Endothelial cell of umbilical vein (primary cell): ENCODE measurements around the gene MAML3. TPM values are rescaled to one million over a fixed set of nuclear protein-coding genes. Genes with fewer than 3 reads are reported as not detected.

Experiments used
- BruUV-seq: library from RNA; stranded (reverse); fragments of 400-500 nt; replicated peaks from 2 replicates; lab custom pipeline; 2021; lab: Mats Ljungman, UMichigan
- CTCF ChIA-PET: fragments of 300-600, 350-600 bp; sonication (Branson Sonifier 250); formaldehyde crosslinking; loops from one replicate; lab custom pipeline; 2021; ENCODE audit warnings: antibody characterized with exemption, inconsistent platforms; lab: Charles Lee
- POLR2A ChIA-PET: fragments of 300-600, 350-600 bp; sonication (Branson Sonifier 250); formaldehyde crosslinking; loops from one replicate; lab custom pipeline; 2021; ENCODE audit warnings: antibody characterized with exemption, inconsistent platforms; lab: Charles Lee
- DNase-seq: peaks from one replicate; pipeline ENCODE4 v3.0.0-alpha.2; 2011; ENCODE audit warnings: low read depth, low spot score
- FAIRE-seq: peaks from 2 replicates; lab custom pipeline; 2011; peaks lifted over from hg19 to GRCh38; lab: Jason Lieb, UNC
- H2AFZ ChIP-seq: 2 replicates; pipeline ENCODE4 v1.6.0; 2012; ENCODE audit warnings: low read depth, low read length, control low read depth, inconsistent platforms
- H3K27ac ChIP-seq: 2 replicates; pipeline ENCODE4 v1.5.1; 2011; ENCODE audit warnings: low read depth, mild to moderate bottlenecking, control low read depth, low read length, moderate library complexity; ENCODE audit not compliant: insufficient read depth
- H3K27me3 ChIP-seq, 2 experiments: 2 replicates each; pipeline versions ENCODE4 v1.6.0 to v1.6.1; 2011; ENCODE audit warnings: low read length in 2 of 2, mixed read lengths in 1 of 2; ENCODE audit not compliant: control insufficient read depth in 2 of 2, insufficient read depth in 2 of 2
- H3K36me3 ChIP-seq, 2 experiments: 2 replicates in 1 of 2; 3 replicates in 1 of 2; pipeline ENCODE4 v1.5.1; 2011; ENCODE audit warnings: low read length in 2 of 2, mild to moderate bottlenecking in 1 of 2, moderate library complexity in 1 of 2; ENCODE audit not compliant: control insufficient read depth in 2 of 2, insufficient read depth in 2 of 2; ENCODE audit errors: extremely low read depth in 1 of 2
- H3K4me1 ChIP-seq: 3 replicates; pipeline ENCODE4 v1.5.1; 2011; ENCODE audit warnings: mild to moderate bottlenecking, low read length; ENCODE audit not compliant: control insufficient read depth, insufficient read depth; ENCODE audit errors: extremely low read depth
- H3K4me2 ChIP-seq: 2 replicates; pipeline ENCODE4 v1.6.1; 2011; ENCODE audit warnings: low read length, control low read depth, mixed read lengths; ENCODE audit not compliant: insufficient read depth
- H3K4me3 ChIP-seq, 3 experiments: fragments of 200-600 bp in 1 of 3; sonication (generic), shearing (Covaris generic) in 1 of 3; replicated peaks in 1 of 3; 2 replicates each; pipeline ENCODE4 v1.5.1; 2011 to 2016; ENCODE audit warnings: control low read depth in 3 of 3, low read length in 3 of 3, mild to moderate bottlenecking in 2 of 3, inconsistent platforms in 1 of 3, low read depth in 1 of 3, moderate library complexity in 1 of 3; ENCODE audit not compliant: insufficient read depth in 1 of 3
- H3K79me2 ChIP-seq: 2 replicates; pipeline ENCODE4 v1.6.0; 2012; ENCODE audit warnings: low read length, inconsistent platforms; ENCODE audit not compliant: control insufficient read depth, insufficient read depth
- H3K9ac ChIP-seq: replicated peaks from 2 replicates; pipeline ENCODE3; 2011; ENCODE audit warnings: low read length, control low read depth; ENCODE audit not compliant: insufficient read depth; ENCODE audit errors: extremely low read depth
- H3K9me1 ChIP-seq: replicated peaks from 3 replicates; pipeline ENCODE4 v1.6.0; 2011; ENCODE audit warnings: mild to moderate bottlenecking, low read length; ENCODE audit not compliant: control insufficient read depth, insufficient read depth; ENCODE audit errors: extremely low read depth
- H3K9me3 ChIP-seq: replicated peaks from 2 replicates; pipeline ENCODE4 v1.5.1; 2012; ENCODE audit warnings: low read length, inconsistent platforms; ENCODE audit not compliant: control insufficient read depth, insufficient read depth
- H4K20me1 ChIP-seq: replicated peaks from 2 replicates; pipeline ENCODE3; 2011; ENCODE audit warnings: mild to moderate bottlenecking, low read length; ENCODE audit not compliant: control insufficient read depth, insufficient read depth; ENCODE audit errors: extremely low read depth
- EZH2 ChIP-seq: IDR thresholded peaks from 2 replicates; pipeline ENCODE4 v1.6.1; 2012; ENCODE audit warnings: borderline replicate concordance, low read depth, mild to moderate bottlenecking, moderate library complexity, low read length, inconsistent platforms; ENCODE audit not compliant: severe bottlenecking
- FOS ChIP-seq: IDR thresholded peaks from 2 replicates; pipeline ENCODE4 v1.6.1; 2011; ENCODE audit warnings: mild to moderate bottlenecking, low read length, moderate library complexity, borderline replicate concordance; ENCODE audit not compliant: insufficient read depth
- GATA2 ChIP-seq: IDR thresholded peaks from 2 replicates; pipeline ENCODE4 v1.7.0; 2011; ENCODE audit warnings: low read depth, mild to moderate bottlenecking, moderate library complexity, mixed read lengths, low read length; ENCODE audit not compliant: insufficient read length, insufficient read depth
- JUN ChIP-seq: IDR thresholded peaks from 2 replicates; pipeline ENCODE4 v1.6.1; 2011; ENCODE audit warnings: borderline replicate concordance, low read depth; ENCODE audit not compliant: insufficient read length, insufficient read depth
- MYC ChIP-seq: IDR thresholded peaks from one replicate; pipeline ENCODE4 v1.6.1; 2011; ENCODE audit warnings: mild to moderate bottlenecking, low read depth, low read length
- POLR2A ChIP-seq: IDR thresholded peaks from 2 replicates; pipeline ENCODE4 v1.6.1; 2012; ENCODE audit warnings: low read depth, mild to moderate bottlenecking, control low read depth, low read length
- POLR2AphosphoS5 ChIP-seq: IDR thresholded peaks from 2 replicates; pipeline ENCODE4 v1.6.1; 2012; ENCODE audit warnings: low read depth, mild to moderate bottlenecking, control low read depth, low read length, moderate library complexity; ENCODE audit not compliant: insufficient read depth
- dilution Hi-C: fragments of 300-500 bp; cut with MboI; formaldehyde crosslinking; loops from one replicate; pipeline ENCODE4 v1.15.0; 2019; ENCODE audit warnings: low sequenced_read_pairs; ENCODE audit not compliant: extremely low pct_ligation_motif_present
- intact Hi-C: fragments of 100-400 bp; cut with micrococcal nuclease; formaldehyde crosslinking; loops from one replicate; pipeline ENCODE4 v1.10.0; 2022
- polyA plus RNA-seq, 4 experiments: library from polyadenylated mRNA; depleted of rRNA in 3 of 4; stranded (reverse) in 3 of 4; unstranded in 1 of 4; fragments of >200 nt; gene quantifications; 2 replicates each; pipeline versions ENCODE4 v1.2.1 to v1.2.3, GENCODE V29; 2011 to 2012; ENCODE audit warnings: missing spikeins in 1 of 4
- total RNA-seq: library from RNA; stranded (reverse); gene quantifications from 2 replicates; pipeline ENCODE4 v1.2.3, GENCODE V29; 2021
- TF ChIP-seq, protein P1 (sequence below), 2 donors: IDR thresholded peaks; 1 replicate in 1 of 2; 2 replicates in 1 of 2; pipeline ENCODE4 v1.5.1; 2011; ENCODE audit warnings: low read length in 2 of 2, mild to moderate bottlenecking in 2 of 2, moderate library complexity in 2 of 2, control low read depth in 1 of 2, inconsistent platforms in 1 of 2, low read depth in 1 of 2; ENCODE audit not compliant: insufficient read depth in 1 of 2; ENCODE audit errors: extremely low read depth in 1 of 2
- TF ChIP-seq, protein P2 (sequence below): IDR thresholded peaks from 2 replicates; pipeline ENCODE4 v1.6.1; 2011; ENCODE audit not compliant: insufficient read depth, insufficient read length

The MAML3 gene
- total and polyA plus RNA-seq, 2 donors (not counting 3 experiments of a cell fraction or from before 2014, with no cell fraction given): 14.0 to 20.3 TPM

DNA sequence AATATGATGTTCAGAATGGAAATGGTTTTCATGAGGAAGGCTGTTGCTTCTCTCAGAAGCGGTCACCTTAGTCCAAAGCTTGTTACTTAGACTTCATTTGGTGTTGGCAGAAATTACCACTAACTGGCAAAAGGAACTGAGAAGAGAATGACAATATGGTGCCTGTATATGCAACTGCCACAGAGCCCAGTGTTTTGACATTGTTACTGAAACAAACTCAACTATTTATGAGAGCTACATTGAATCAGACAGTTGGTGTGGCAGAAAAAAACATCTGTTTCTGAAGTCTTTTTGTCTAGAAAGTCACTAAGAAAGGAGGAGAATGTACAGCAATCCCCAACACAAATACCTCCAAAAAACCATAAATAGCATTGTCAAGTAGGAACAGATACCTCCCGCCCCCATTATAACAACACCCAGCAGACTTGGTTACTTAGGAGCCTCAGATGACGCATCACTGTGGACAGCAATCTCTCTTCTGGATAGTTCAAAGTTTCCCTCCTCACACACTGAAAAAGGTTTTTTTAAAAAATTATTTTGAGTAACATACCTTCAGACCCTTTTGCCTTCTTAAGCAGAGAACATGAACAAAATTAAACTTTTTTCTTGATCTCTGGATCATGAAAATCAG, 92.2 kb downstream of the MAML3 start:
- H3K4me3 ChIP-seq: no peak overlapping the region
- no peak overlapping the region for H3K27ac ChIP-seq
- peaks cover 28% of the 10 kb centered on the region for H3K4me1 ChIP-seq
- DNase-seq (no peak), FAIRE-seq (no peak)
- ChIA-PET POLR2A (no interaction called here), CTCF (interaction anchor here (1.0 to 1.3 kb wide), 2 partner anchors 10 to 23 kb away, joined by 3 read pairs; no protein-coding TSS in a partner anchor)
- H2AFZ ChIP-seq: no peak overlapping the region
- no TSS peak for BruUV-seq
- no peaks in the 10 kb centered on the region for H3K36me3 ChIP-seq
- H3K4me2 ChIP-seq: no peak overlapping the region
- H3K9me3 ChIP-seq: no peaks in the 10 kb centered on the region
- intact Hi-C loops (no loop called here), dilution Hi-C loops (no loop called here)
- H3K79me2 ChIP-seq: peaks cover 3% of the 10 kb centered on the region
- no peaks in the 10 kb centered on the region for H3K9me1 ChIP-seq
- H3K27me3 ChIP-seq: no peaks in the 10 kb centered on the region
- no peak overlapping the region for H3K9ac ChIP-seq
- TF ChIP-seq, protein P1, sequence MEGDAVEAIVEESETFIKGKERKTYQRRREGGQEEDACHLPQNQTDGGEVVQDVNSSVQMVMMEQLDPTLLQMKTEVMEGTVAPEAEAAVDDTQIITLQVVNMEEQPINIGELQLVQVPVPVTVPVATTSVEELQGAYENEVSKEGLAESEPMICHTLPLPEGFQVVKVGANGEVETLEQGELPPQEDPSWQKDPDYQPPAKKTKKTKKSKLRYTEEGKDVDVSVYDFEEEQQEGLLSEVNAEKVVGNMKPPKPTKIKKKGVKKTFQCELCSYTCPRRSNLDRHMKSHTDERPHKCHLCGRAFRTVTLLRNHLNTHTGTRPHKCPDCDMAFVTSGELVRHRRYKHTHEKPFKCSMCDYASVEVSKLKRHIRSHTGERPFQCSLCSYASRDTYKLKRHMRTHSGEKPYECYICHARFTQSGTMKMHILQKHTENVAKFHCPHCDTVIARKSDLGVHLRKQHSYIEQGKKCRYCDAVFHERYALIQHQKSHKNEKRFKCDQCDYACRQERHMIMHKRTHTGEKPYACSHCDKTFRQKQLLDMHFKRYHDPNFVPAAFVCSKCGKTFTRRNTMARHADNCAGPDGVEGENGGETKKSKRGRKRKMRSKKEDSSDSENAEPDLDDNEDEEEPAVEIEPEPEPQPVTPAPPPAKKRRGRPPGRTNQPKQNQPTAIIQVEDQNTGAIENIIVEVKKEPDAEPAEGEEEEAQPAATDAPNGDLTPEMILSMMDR (IDR thresholded peaks at IDR 0.05; ENCODE audit: extremely low read depth in 1 of 2, insufficient read depth in 1 of 2, low read depth in 1 of 2, low read length in 2 of 2): no peak
- TF ChIP-seq POLR2AphosphoS5: no peak
- TF ChIP-seq, protein P2, sequence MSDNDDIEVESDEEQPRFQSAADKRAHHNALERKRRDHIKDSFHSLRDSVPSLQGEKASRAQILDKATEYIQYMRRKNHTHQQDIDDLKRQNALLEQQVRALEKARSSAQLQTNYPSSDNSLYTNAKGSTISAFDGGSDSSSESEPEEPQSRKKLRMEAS: no peak
- H4K20me1 ChIP-seq: no peaks in the 10 kb centered on the region

DNA sequence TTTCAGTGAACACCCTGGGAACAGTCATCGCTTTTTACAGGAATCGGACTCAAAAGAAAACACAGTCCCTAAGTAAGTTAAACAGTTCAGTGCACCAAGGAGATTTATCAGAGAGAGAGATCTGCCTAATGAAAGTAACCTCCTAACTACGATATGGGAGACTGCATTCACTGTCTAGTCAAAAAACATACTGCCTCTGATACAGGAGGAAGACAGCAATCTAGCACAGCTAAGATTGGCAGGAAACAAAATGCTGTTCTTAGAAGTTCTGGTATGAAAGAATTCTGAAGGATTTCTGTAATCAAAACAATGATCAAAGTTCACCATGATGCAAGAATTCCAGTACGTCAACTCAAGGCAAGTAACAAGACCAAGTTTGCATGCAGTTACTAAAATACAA, 92.8 kb downstream of the MAML3 start:
- dilution Hi-C loops (no loop called here), intact Hi-C loops (no loop called here)
- no peaks in the 10 kb centered on the region for H3K27me3 ChIP-seq
- peak overlapping the region; percentile 71 for H3K4me2 ChIP-seq
- FAIRE-seq (no peak), DNase-seq (peak; percentile 66)
- POLR2A ChIA-PET: no interaction called here
- no peaks in the 10 kb centered on the region for H3K9me1 ChIP-seq
- CTCF ChIA-PET: interaction anchor here (1.0 to 1.2 kb wide), 2 partner anchors 24 to 81 kb away, joined by 3 read pairs; no protein-coding TSS in a partner anchor
- no peak overlapping the region for H3K9ac ChIP-seq
- no peak overlapping the region for H2AFZ ChIP-seq
- peak overlapping the region in 1 of 3 experiments; percentile 9 for H3K4me3 ChIP-seq
- no peak overlapping the region for H3K27ac ChIP-seq
- no TSS peak for BruUV-seq
- H4K20me1 ChIP-seq: no peaks in the 10 kb centered on the region
- no peaks in the 10 kb centered on the region for H3K36me3 ChIP-seq
- H3K4me1 ChIP-seq: peaks cover 22% of the 10 kb centered on the region
- TF ChIP-seq POLR2AphosphoS5 (no peak), EZH2 (no peak), MYC (no peak), JUN (no peak), POLR2A (no peak), FOS (no peak), GATA2 (no peak)
- TF ChIP-seq, protein P2: no peak
- TF ChIP-seq, protein P1 (IDR thresholded peaks at IDR 0.05; ENCODE audit: extremely low read depth in 1 of 2, insufficient read depth in 1 of 2, low read depth in 1 of 2, low read length in 2 of 2): no peak
- H3K79me2 ChIP-seq: peaks cover 3% of the 10 kb centered on the region
- H3K9me3 ChIP-seq: no peaks in the 10 kb centered on the region
